HCT116 (cell line): ENCODE measurements around the gene GABRB3. TPM values are rescaled to one million over a fixed set of nuclear protein-coding genes. Genes with fewer than 3 reads are reported as not detected.

ENCODE experiments used
- ATAC-seq: fragments of 200-7000 bp; cut with Tn5 transposase; 2 replicates; pipeline ENCODE4 v1.9.1; 2020; ENCODE audit warnings: mild to moderate bottlenecking, moderate library complexity
- BruUV-seq: library from RNA; stranded (reverse); fragments of 400-500 nt; replicated peaks from 2 replicates; lab custom pipeline; 2021; lab: Mats Ljungman, UMichigan
- CTCF ChIA-PET: fragments of 300-600 bp; sonication (Branson Sonifier 250); formaldehyde crosslinking; loops from one replicate; lab custom pipeline; 2021; ENCODE audit warnings: antibody characterized with exemption; lab: Charles Lee
- POLR2A ChIA-PET: fragments of 300-600, 350-600 bp; sonication (Branson Sonifier 250); formaldehyde crosslinking; loops from one replicate; lab custom pipeline; 2021; ENCODE audit warnings: antibody characterized with exemption; lab: Charles Lee
- RAD21 ChIA-PET, 2 experiments: fragments of 300-600 bp; sonication (Branson Sonifier 250); formaldehyde crosslinking; loops; one replicate each; lab custom pipeline; 2023; ENCODE audit warnings: low total read pairs in 2 of 2; ENCODE audit not compliant: uncharacterized antibody in 2 of 2, unreplicated experiment in 2 of 2, low non-redundant PET in 1 of 2; lab: Charles Lee
- DNase-seq: peaks from one replicate; pipeline ENCODE4 v3.0.0-alpha.2; 2010; ENCODE audit warnings: low read depth, low spot score
- H2AFZ ChIP-seq: fragments of 200-600 bp; shearing (Covaris generic), sonication (generic); 2 replicates; pipeline ENCODE4 v1.6.1; 2017; ENCODE audit warnings: low read depth, mixed run types, mixed read lengths, antibody characterized with exemption, low read length; ENCODE audit not compliant: poor library complexity, severe bottlenecking
- H3K27ac ChIP-seq: 2 replicates; pipeline ENCODE4 v1.5.1; 2012; ENCODE audit warnings: low read depth, low read length
- H3K27me3 ChIP-seq: fragments of 200-600 bp; sonication (generic); 2 replicates; pipeline ENCODE4 v1.6.1; 2016; ENCODE audit warnings: mixed run types, low read length, mixed read lengths; ENCODE audit not compliant: insufficient read depth
- H3K36me3 ChIP-seq, 2 experiments: fragments of 200-500 bp in 1 of 2; fragments of 200-600 bp in 1 of 2; sonication (Bioruptor generic) in 1 of 2; sonication (generic) in 1 of 2; 2 replicates each; pipeline versions ENCODE4 v1.5.1 to v1.6.1; 2014 to 2016; ENCODE audit warnings: low read length in 2 of 2, inconsistent platforms in 1 of 2, mixed read lengths in 1 of 2, mixed run types in 1 of 2; ENCODE audit not compliant: insufficient read depth in 2 of 2, control insufficient read depth in 1 of 2
- H3K4me1 ChIP-seq, 2 experiments: fragments of 200-600 bp in 1 of 2; sonication (generic) in 1 of 2; 2 replicates each; pipeline versions ENCODE4 v1.5.1 to v1.6.1; 2012 to 2017; ENCODE audit warnings: low read length in 2 of 2, inconsistent platforms in 1 of 2, mild to moderate bottlenecking in 1 of 2, mixed read lengths in 1 of 2, mixed run types in 1 of 2, moderate library complexity in 1 of 2; ENCODE audit not compliant: insufficient read depth in 2 of 2, control insufficient read depth in 1 of 2
- H3K4me2 ChIP-seq: fragments of 200-600 bp; sonication (generic); 2 replicates; pipeline ENCODE4 v1.6.1; 2017; ENCODE audit warnings: mixed run types, low read length, mixed read lengths
- H3K4me3 ChIP-seq, 2 experiments: fragments of 200-600 bp in 1 of 2; sonication (generic) in 1 of 2; replicated peaks in 1 of 2; 2 replicates each; pipeline ENCODE4 v1.5.1; 2011 to 2016; ENCODE audit warnings: low read length in 2 of 2, control low read depth in 1 of 2, low read depth in 1 of 2, mild to moderate bottlenecking in 1 of 2, mixed read lengths in 1 of 2, mixed run types in 1 of 2
- H3K79me2 ChIP-seq: fragments of 200-600 bp; sonication (generic); 2 replicates; pipeline ENCODE4 v1.6.1; 2017; ENCODE audit warnings: mild to moderate bottlenecking, mixed run types, low read length, moderate library complexity, mixed read lengths; ENCODE audit not compliant: insufficient read depth
- H3K9ac ChIP-seq: fragments of 200-600 bp; sonication (generic); 2 replicates; pipeline ENCODE4 v1.6.1; 2016; ENCODE audit warnings: low read length, mixed read lengths
- H3K9me2 ChIP-seq: fragments of 200-600 bp; sonication (generic), shearing (Covaris generic); 2 replicates; pipeline ENCODE4 v1.6.1; 2017; ENCODE audit warnings: mixed run types, mild to moderate bottlenecking, moderate library complexity; ENCODE audit not compliant: insufficient read depth
- H3K9me3 ChIP-seq, 2 experiments: fragments of 200-500 bp in 1 of 2; fragments of 200-600 bp in 1 of 2; sonication (Bioruptor generic) in 1 of 2; sonication (generic) in 1 of 2; 2 replicates each; pipeline ENCODE4 v1.6.1; 2014 to 2017; ENCODE audit warnings: low read length in 2 of 2, mixed read lengths in 2 of 2, inconsistent platforms in 1 of 2, low read depth in 1 of 2, mild to moderate bottlenecking in 1 of 2, mixed run types in 1 of 2, moderate library complexity in 1 of 2; ENCODE audit not compliant: control insufficient read depth in 1 of 2, insufficient read depth in 1 of 2
- H4K20me1 ChIP-seq: fragments of 200-600 bp; sonication (generic), shearing (Covaris generic); 2 replicates; pipeline ENCODE4 v1.6.1; 2017; ENCODE audit warnings: mixed run types, mild to moderate bottlenecking, moderate library complexity; ENCODE audit not compliant: insufficient read depth
- ATF3 ChIP-seq: IDR thresholded peaks from 2 replicates; pipeline ENCODE4 v1.6.1; 2012
- CBX3 ChIP-seq: IDR thresholded peaks from 2 replicates; pipeline ENCODE4 v1.6.1; 2012; ENCODE audit warnings: low read depth
- CEBPB ChIP-seq: IDR thresholded peaks from 2 replicates; pipeline ENCODE4 v1.6.1; 2012; ENCODE audit warnings: low read depth
- CTCF ChIP-seq, 3 experiments: fragments of 200-600 bp in 1 of 3; sonication (generic) in 1 of 3; IDR thresholded peaks in 2 of 3; conservative IDR thresholded peaks in 1 of 3; 2 replicates each; pipeline ENCODE4 v1.5.1; 2012 to 2017; ENCODE audit warnings: low read depth in 2 of 3, low read length in 2 of 3, antibody characterized with exemption in 1 of 3, borderline replicate concordance in 1 of 3, control low read depth in 1 of 3, mild to moderate bottlenecking in 1 of 3, mixed read lengths in 1 of 3, mixed run types in 1 of 3, moderate library complexity in 1 of 3; ENCODE audit not compliant: insufficient read depth in 1 of 3
- EGR1 ChIP-seq: IDR thresholded peaks from 2 replicates; pipeline ENCODE4 v1.6.1; 2012; ENCODE audit warnings: low read depth
- ELF1 ChIP-seq: IDR thresholded peaks from 2 replicates; pipeline ENCODE4 v1.6.1; 2012; ENCODE audit warnings: low read depth, borderline replicate concordance
- EZH2 ChIP-seq: fragments of 200-600 bp; sonication (generic); IDR thresholded peaks from 2 replicates; pipeline ENCODE4 v1.6.1; 2017; ENCODE audit warnings: antibody characterized with exemption, mixed run types
- EZH2phosphoT487 ChIP-seq: fragments of 200-600 bp; IDR thresholded peaks from 2 replicates; pipeline ENCODE4 v1.6.1; 2018; ENCODE audit warnings: antibody characterized with exemption, borderline replicate concordance
- JUND ChIP-seq: IDR thresholded peaks from 2 replicates; pipeline ENCODE4 v1.6.1; 2012
- POLR2AphosphoS5 ChIP-seq: IDR thresholded peaks from 2 replicates; pipeline ENCODE4 v1.6.1; 2011; ENCODE audit warnings: mild to moderate bottlenecking, low read depth, low read length, moderate library complexity
- RAD21 ChIP-seq: IDR thresholded peaks from 2 replicates; pipeline ENCODE4 v1.6.1; 2012; ENCODE audit warnings: low read depth, mild to moderate bottlenecking
- SP1 ChIP-seq: IDR thresholded peaks from 2 replicates; pipeline ENCODE4 v1.6.1; 2012; ENCODE audit warnings: low read depth
- SRF ChIP-seq: IDR thresholded peaks from 2 replicates; pipeline ENCODE4 v1.6.1; 2012; ENCODE audit warnings: low read depth
- TCF7L2 ChIP-seq: IDR thresholded peaks from 2 replicates; pipeline ENCODE4 v1.7.0; 2011; ENCODE audit warnings: borderline replicate concordance, inconsistent platforms; ENCODE audit not compliant: insufficient read depth, insufficient read length; ENCODE audit errors: extremely low read depth
- YY1 ChIP-seq: IDR thresholded peaks from 2 replicates; pipeline ENCODE4 v1.6.1; 2011; ENCODE audit warnings: low read length, low read depth, moderate library complexity, mild to moderate bottlenecking; ENCODE audit not compliant: insufficient replicate concordance; ENCODE audit errors: extremely low read depth
- ZBTB33 ChIP-seq: IDR thresholded peaks from 2 replicates; pipeline ENCODE4 v1.6.1; 2011; ENCODE audit warnings: mild to moderate bottlenecking, low read length, moderate library complexity; ENCODE audit not compliant: insufficient replicate concordance; ENCODE audit errors: extremely low read depth
- ZFX ChIP-seq: fragments of 450-650 bp; IDR thresholded peaks from 2 replicates; pipeline ENCODE4 v1.6.1; 2017
- ZNF274 ChIP-seq: fragments of 200-500 bp; sonication (Bioruptor generic); IDR thresholded peaks from 2 replicates; pipeline ENCODE4 v1.6.1; 2014; ENCODE audit warnings: mild to moderate bottlenecking, low read depth, low read length, inconsistent platforms
- intact Hi-C: fragments of 100-400 bp; cut with micrococcal nuclease; formaldehyde crosslinking; loops from 2 replicates; pipeline ENCODE4 v1.10.0; 2022
- total RNA-seq: library from RNA; stranded (reverse); gene quantifications from one replicate; pipeline ENCODE4 v1.2.1, GENCODE V29; 2021; ENCODE audit not compliant: unreplicated experiment

GABRB3 gene
- total RNA-seq, 1 experiment from 2014 or later: 0.52 TPM

GRCh38 chr15:26766262-26766661 is 6.6 kb downstream of the GABRB3 start:
- H3K27me3 ChIP-seq: no peaks in the 10 kb centered on the region
- intact Hi-C loops: no loop called here
- TF ChIP-seq SRF (no peak), RAD21 (no peak), JUND (no peak), CBX3 (no peak), ATF3 (no peak), CEBPB (no peak), TCF7L2 (no peak), SP1 (no peak), EZH2 (no peak)
- H3K4me2 ChIP-seq: no peak overlapping the region
- H3K9me2 ChIP-seq: no peaks in the 10 kb centered on the region
- no peak overlapping the region for H3K4me3 ChIP-seq
- ChIA-PET RAD21 (no interaction called here), POLR2A (no interaction called here), CTCF (no interaction called here)
- H3K79me2 ChIP-seq: no peaks in the 10 kb centered on the region
- H3K27ac ChIP-seq: no peak overlapping the region
- H2AFZ ChIP-seq: no peak overlapping the region
- H3K9ac ChIP-seq: no peak overlapping the region
- peaks cover 10 to 33% of the 10 kb centered on the region in 2 experiments; a peak in 2 of 4 replicates for H3K9me3 ChIP-seq
- no peaks in the 10 kb centered on the region for H3K36me3 ChIP-seq
- no peaks in the 10 kb centered on the region for H3K4me1 ChIP-seq
- no peaks in the 10 kb centered on the region; the same call in 1 of the 2 replicates for H4K20me1 ChIP-seq
- BruUV-seq: no TSS peak
- DNase-seq (no peak), ATAC-seq (no peak)

- no peaks in the 10 kb centered on the region for H3K79me2 ChIP-seq
- H3K9me2 ChIP-seq: no peaks in the 10 kb centered on the region
- H2AFZ ChIP-seq: no peak overlapping the region
- no peaks in the 10 kb centered on the region for H3K36me3 ChIP-seq
- peaks cover 7 to 25% of the 10 kb centered on the region in 2 experiments; a peak in 2 of 4 replicates for H3K9me3 ChIP-seq
- RAD21 ChIA-PET: no interaction called here
- ATAC-seq (no peak), DNase-seq (no peak)
- H3K27ac ChIP-seq: no peak overlapping the region
- no peak overlapping the region for H3K4me3 ChIP-seq
- H3K4me1 ChIP-seq: no peaks in the 10 kb centered on the region
- no peak overlapping the region for H3K4me2 ChIP-seq
- POLR2A ChIA-PET: no interaction called here
- no peak overlapping the region for H3K9ac ChIP-seq
- CTCF ChIA-PET: no interaction called here
- no peaks in the 10 kb centered on the region for H4K20me1 ChIP-seq
- H3K27me3 ChIP-seq: no peaks in the 10 kb centered on the region
- intact Hi-C loops: no loop called here
- BruUV-seq: no TSS peak
- TF ChIP-seq CEBPB (no peak), SP1 (no peak), EZH2phosphoT487 (no peak), ZNF274 (no peak), YY1 (no peak), ELF1 (no peak), RAD21 (no peak), ZFX (no peak), ZBTB33 (no peak), CTCF (IDR thresholded peaks at IDR 0.05 in 2 of 3, conservative IDR thresholded peaks at IDR 0.05 in 1 of 3; ENCODE audit: borderline replicate concordance in 1 of 3, insufficient read depth in 1 of 3, low read depth in 2 of 3, low read length in 2 of 3) (no peak), POLR2AphosphoS5 (no peak), EGR1 (no peak), JUND (no peak), CBX3 (no peak)
These were observed 12.9 kb downstream of the GABRB3 start for GRCh38 chr15:26759986-26760385.
